ENCODE results near the gene KCNQ1. TPM values are rescaled to one million over a fixed set of nuclear protein-coding genes. Genes with fewer than 3 reads are reported as not detected.

The KCNQ1 gene
- total and polyA plus RNA-seq, 2 experiments from 2014 or later, result not detected

GRCh38 chr11:2685566-2686359 is 241.0 kb downstream of the KCNQ1 start:
- Histone ChIP-seq H3K4me1 (ENCODE audit: insufficient read depth) (no peaks in the 10 kb centered on the region), H3F3A (ENCODE audit: insufficient read depth) (no peaks in the 10 kb centered on the region), H3K79me2 (ENCODE audit: insufficient read depth) (peaks cover 100% of the 10 kb centered on the region), H3K4me2 (ENCODE audit: unreplicated experiment) (no peak overlapping the region), H3K27me3 (replicated peaks; ENCODE audit: insufficient read depth) (no peaks in the 10 kb centered on the region), H3K9me2 (ENCODE audit: insufficient read depth) (no peaks in the 10 kb centered on the region), H3K4me3 (no peak overlapping the region), H2AFZ (no peak overlapping the region), H3K9ac (no peak overlapping the region), H3K9me3 (ENCODE audit: low read depth) (no peaks in the 10 kb centered on the region), H3K27ac (no peak overlapping the region), H3K36me3 (ENCODE audit: low read depth) (no peaks in the 10 kb centered on the region), H4K20me1 (ENCODE audit: insufficient read depth) (0 out of 2 replicates have a peak, but pooled peaks cover 6% of the 10 kb centered on the region)
- TF ChIP-seq EZH2 (IDR thresholded peaks at IDR 0.05; ENCODE audit: insufficient read depth, poor library complexity, severe bottlenecking) (no peak), EZH2phosphoT487 (IDR thresholded peaks at IDR 0.05; ENCODE audit: insufficient read depth, low read depth) (no peak)
- in situ Hi-C loops (cut with MboI), result no loop called here
- 83% methylated on average over 13 of the region's 13 CpGs for WGBS, 2 experiments (ENCODE audit: low coverage in 1 of 2, low lambda C conversion rate in 2 of 2, missing lambda C conversion rate in 2 of 2)
- DNase-seq, result no peak

- Histone ChIP-seq H3K79me2 (ENCODE audit: insufficient read depth) (peaks cover 100% of the 10 kb centered on the region), H3K36me3 (ENCODE audit: low read depth) (no peaks in the 10 kb centered on the region), H3K4me1 (ENCODE audit: insufficient read depth) (no peaks in the 10 kb centered on the region), H3K4me3 (no peak overlapping the region), H4K20me1 (ENCODE audit: insufficient read depth) (0 out of 2 replicates have a peak, but pooled peaks cover 6% of the 10 kb centered on the region), H2AFZ (no peak overlapping the region), H3K27me3 (replicated peaks; ENCODE audit: insufficient read depth) (no peaks in the 10 kb centered on the region), H3F3A (ENCODE audit: insufficient read depth) (no peaks in the 10 kb centered on the region), H3K9me3 (ENCODE audit: low read depth) (no peaks in the 10 kb centered on the region), H3K9ac (no peak overlapping the region), H3K9me2 (ENCODE audit: insufficient read depth) (no peaks in the 10 kb centered on the region), H3K27ac (no peak overlapping the region), H3K4me2 (ENCODE audit: unreplicated experiment) (no peak overlapping the region)
- no peak for DNase-seq
- TF ChIP-seq EZH2 (IDR thresholded peaks at IDR 0.05; ENCODE audit: insufficient read depth, poor library complexity, severe bottlenecking), result no peak
- no peak for TF ChIP-seq EZH2phosphoT487 (IDR thresholded peaks at IDR 0.05; ENCODE audit: insufficient read depth, low read depth)
- WGBS, 2 experiments (ENCODE audit: low coverage in 1 of 2, low lambda C conversion rate in 2 of 2, missing lambda C conversion rate in 2 of 2), result 68 to 86% methylated on average over 7 of the region's 7 CpGs
- in situ Hi-C loops (cut with MboI), result no loop called here
Observed at GRCh38 chr11:2686360-2687222, 241.8 kb downstream of the KCNQ1 start.

- peaks cover 100% of the 10 kb centered on the region for H3K79me2 ChIP-seq (ENCODE audit: insufficient read depth)
- H3K9ac ChIP-seq, result no peak overlapping the region
- H3F3A ChIP-seq (ENCODE audit: insufficient read depth), result no peaks in the 10 kb centered on the region
- H3K4me1 ChIP-seq (ENCODE audit: insufficient read depth), result no peaks in the 10 kb centered on the region
- H3K36me3 ChIP-seq (ENCODE audit: low read depth), result no peaks in the 10 kb centered on the region
- H3K9me2 ChIP-seq (ENCODE audit: insufficient read depth), result no peaks in the 10 kb centered on the region
- no peak overlapping the region for H3K27ac ChIP-seq
- DNase-seq, result no peak
- H3K4me2 ChIP-seq (ENCODE audit: unreplicated experiment), result no peak overlapping the region
- no peaks in the 10 kb centered on the region for H3K27me3 ChIP-seq (replicated peaks; ENCODE audit: insufficient read depth)
- H3K9me3 ChIP-seq (ENCODE audit: low read depth), result no peaks in the 10 kb centered on the region
- H2AFZ ChIP-seq, result no peak overlapping the region
- H3K4me3 ChIP-seq, result no peak overlapping the region
- WGBS, 2 experiments (ENCODE audit: low coverage in 1 of 2, low lambda C conversion rate in 2 of 2, missing lambda C conversion rate in 2 of 2), result 84 to 87% methylated on average over 1 of the region's 1 CpG
- TF ChIP-seq EZH2phosphoT487 (IDR thresholded peaks at IDR 0.05; ENCODE audit: insufficient read depth, low read depth), result no peak
- no peak for TF ChIP-seq EZH2 (IDR thresholded peaks at IDR 0.05; ENCODE audit: insufficient read depth, poor library complexity, severe bottlenecking)
- in situ Hi-C loops (cut with MboI), result no loop called here
- peaks cover 3% of the 10 kb centered on the region; the same call in 1 of the 2 replicates for H4K20me1 ChIP-seq (ENCODE audit: insufficient read depth)
Observed at GRCh38 chr11:2687223-2687530, 242.4 kb downstream of the KCNQ1 start.

GRCh38 chr11:2687782-2688191 is 243.0 kb downstream of the KCNQ1 start:
- Histone ChIP-seq H3K4me1 (ENCODE audit: insufficient read depth) (no peaks in the 10 kb centered on the region), H2AFZ (no peak overlapping the region), H3K79me2 (ENCODE audit: insufficient read depth) (peaks cover 100% of the 10 kb centered on the region), H3K9me3 (ENCODE audit: low read depth) (no peaks in the 10 kb centered on the region), H3K4me2 (ENCODE audit: unreplicated experiment) (no peak overlapping the region), H3F3A (ENCODE audit: insufficient read depth) (no peaks in the 10 kb centered on the region), H3K9ac (no peak overlapping the region), H4K20me1 (ENCODE audit: insufficient read depth) (peaks cover 6% of the 10 kb centered on the region; the same call in 1 of the 2 replicates), H3K27ac (no peak overlapping the region), H3K27me3 (replicated peaks; ENCODE audit: insufficient read depth) (no peaks in the 10 kb centered on the region), H3K9me2 (ENCODE audit: insufficient read depth) (no peaks in the 10 kb centered on the region), H3K36me3 (ENCODE audit: low read depth) (no peaks in the 10 kb centered on the region), H3K4me3 (no peak overlapping the region)
- in situ Hi-C loops (cut with MboI), result no loop called here
- no peak for TF ChIP-seq EZH2phosphoT487 (IDR thresholded peaks at IDR 0.05; ENCODE audit: insufficient read depth, low read depth)
- TF ChIP-seq EZH2 (IDR thresholded peaks at IDR 0.05; ENCODE audit: insufficient read depth, poor library complexity, severe bottlenecking), result no peak
- no peak for DNase-seq
- 56 to 57% methylated on average over 7 of the region's 7 CpGs for WGBS, 2 experiments (ENCODE audit: low coverage in 1 of 2, low lambda C conversion rate in 2 of 2, missing lambda C conversion rate in 2 of 2)
